A673 (cell line): ENCODE results near the gene PEX14.

ENCODE experiments used
- EZH2 ChIP-seq: fragments of 200-600 bp; sonication (generic); IDR thresholded peaks from 2 replicates; pipeline ENCODE4 v1.6.1; 2017; ENCODE audit warnings: borderline replicate concordance, low read depth, mild to moderate bottlenecking, mixed read lengths, antibody characterized with exemption, low read length; ENCODE audit not compliant: poor library complexity, severe bottlenecking
- TF ChIP-seq, protein P1 (sequence below): fragments of 300-800, 200-600 bp; sonication (generic); conservative IDR thresholded peaks from 2 replicates; pipeline ENCODE4 v1.5.1; 2017; ENCODE audit warnings: low read depth, mild to moderate bottlenecking, antibody characterized with exemption, low read length, moderate library complexity, mixed read lengths

DNA sequence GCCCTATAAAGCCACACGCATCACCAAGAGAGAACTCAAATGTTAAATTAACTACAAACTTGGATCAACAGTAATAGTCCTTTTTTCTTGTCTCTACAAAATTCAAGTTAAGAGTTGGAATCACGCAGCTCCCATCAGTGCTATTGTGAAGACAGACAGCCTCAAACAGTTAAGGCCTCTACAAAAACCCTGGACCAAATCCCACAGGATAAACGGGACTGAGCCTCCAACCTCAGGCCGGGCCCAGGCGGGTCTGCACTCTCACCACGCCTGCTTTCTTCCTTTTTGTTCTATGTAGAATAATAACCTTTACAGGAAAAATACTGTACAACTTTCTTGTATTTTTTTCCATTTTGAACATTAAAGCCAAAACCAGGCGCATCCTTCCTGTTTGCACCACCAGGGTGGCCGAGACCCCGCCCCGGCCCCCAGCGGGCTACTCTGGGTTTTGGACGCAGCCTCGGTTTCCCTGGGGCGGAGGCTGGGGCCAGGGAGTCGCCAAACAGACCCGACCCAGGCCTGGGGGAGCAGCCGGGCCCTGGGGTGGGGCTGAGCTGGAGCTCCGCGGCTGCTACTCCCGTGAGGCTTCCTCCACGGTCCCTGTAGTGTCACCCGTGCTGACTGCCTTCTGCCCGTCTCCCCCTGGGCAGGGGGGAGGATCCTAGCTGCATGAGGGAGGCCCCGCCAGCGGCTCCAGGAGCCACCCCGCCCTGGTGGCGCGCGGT is 163.2 kb downstream of the PEX14 start:
- TF ChIP-seq, protein P1, sequence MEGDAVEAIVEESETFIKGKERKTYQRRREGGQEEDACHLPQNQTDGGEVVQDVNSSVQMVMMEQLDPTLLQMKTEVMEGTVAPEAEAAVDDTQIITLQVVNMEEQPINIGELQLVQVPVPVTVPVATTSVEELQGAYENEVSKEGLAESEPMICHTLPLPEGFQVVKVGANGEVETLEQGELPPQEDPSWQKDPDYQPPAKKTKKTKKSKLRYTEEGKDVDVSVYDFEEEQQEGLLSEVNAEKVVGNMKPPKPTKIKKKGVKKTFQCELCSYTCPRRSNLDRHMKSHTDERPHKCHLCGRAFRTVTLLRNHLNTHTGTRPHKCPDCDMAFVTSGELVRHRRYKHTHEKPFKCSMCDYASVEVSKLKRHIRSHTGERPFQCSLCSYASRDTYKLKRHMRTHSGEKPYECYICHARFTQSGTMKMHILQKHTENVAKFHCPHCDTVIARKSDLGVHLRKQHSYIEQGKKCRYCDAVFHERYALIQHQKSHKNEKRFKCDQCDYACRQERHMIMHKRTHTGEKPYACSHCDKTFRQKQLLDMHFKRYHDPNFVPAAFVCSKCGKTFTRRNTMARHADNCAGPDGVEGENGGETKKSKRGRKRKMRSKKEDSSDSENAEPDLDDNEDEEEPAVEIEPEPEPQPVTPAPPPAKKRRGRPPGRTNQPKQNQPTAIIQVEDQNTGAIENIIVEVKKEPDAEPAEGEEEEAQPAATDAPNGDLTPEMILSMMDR, result no peak
- no peak for TF ChIP-seq EZH2
